Prostate gland (tissue), 2 donors: ENCODE measurements around the gene TUBA1B. TPM values are rescaled to one million over a fixed set of nuclear protein-coding genes. Genes with fewer than 3 reads are reported as not detected.

ENCODE experiments used
- DNase-seq: peaks from one replicate; pipeline ENCODE4 v3.0.0-alpha.2; 2019; ENCODE audit warnings: low spot score
- H3K27ac ChIP-seq, 2 donors: fragments of 200-600 bp; sonication (generic); 2 replicates each; pipeline ENCODE4 v1.5.1; 2017 to 2019
- H3K27me3 ChIP-seq: fragments of 200-600 bp; sonication (generic); replicated peaks from 2 replicates; pipeline ENCODE4 v1.5.1; 2019; ENCODE audit not compliant: insufficient read depth
- H3K36me3 ChIP-seq, 2 donors: fragments of 200-600 bp; sonication (generic); 1 replicate in 1 of 2; 2 replicates in 1 of 2; pipeline versions ENCODE4 v1.5.1 to v1.8.1; 2017 to 2019
- H3K4me1 ChIP-seq: fragments of 200-600 bp; sonication (generic); replicated peaks from 2 replicates; pipeline ENCODE4 v1.5.1; 2019
- H3K4me3 ChIP-seq, 2 donors: fragments of 200-600 bp; sonication (generic); 2 replicates each; pipeline ENCODE4 v1.5.1; 2017 to 2019
- H3K9me3 ChIP-seq: fragments of 200-600 bp; sonication (generic); 2 replicates; pipeline ENCODE4 v1.5.1; 2017
- CTCF ChIP-seq, 4 experiments: fragments of 200-600 bp in 2 of 4; fragments of 450-650 bp in 2 of 4; sonication (generic) in 2 of 4; IDR thresholded peaks; 1 replicate in 3 of 4; 2 replicates in 1 of 4; pipeline ENCODE4 v1.5.1; 2016 to 2019; ENCODE audit warnings: antibody characterized with exemption in 4 of 4, mild to moderate bottlenecking in 2 of 4, moderate library complexity in 2 of 4
- POLR2A ChIP-seq: fragments of 450-650 bp; IDR thresholded peaks from one replicate; pipeline ENCODE4 v1.6.1; 2016; ENCODE audit warnings: antibody characterized with exemption, mild to moderate bottlenecking
- POLR2AphosphoS5 ChIP-seq: sonication (generic); formaldehyde crosslinking; IDR thresholded peaks from one replicate; pipeline ENCODE4 v1.6.1; 2017; ENCODE audit warnings: antibody characterized with exemption
- WGBS: methylation state at CpG from one replicate; pipeline ENCODE4 v1.1.5; 2018; 5-methylcytosine and 5-hydroxymethylcytosine counted together
- intact Hi-C: fragments of 100-400 bp; cut with DNase I; formaldehyde crosslinking; loops from one replicate; pipeline ENCODE4 v1.14.2; 2022
- total RNA-seq, 2 donors: library from RNA; depleted of rRNA; stranded (reverse); fragments of >200 nt; gene quantifications; one replicate each; pipeline ENCODE4 v1.1.0, GENCODE V29; 2016

Gene TUBA1B
- total RNA-seq, 2 donors from 2014 or later = 292 to 922 TPM

DNA sequence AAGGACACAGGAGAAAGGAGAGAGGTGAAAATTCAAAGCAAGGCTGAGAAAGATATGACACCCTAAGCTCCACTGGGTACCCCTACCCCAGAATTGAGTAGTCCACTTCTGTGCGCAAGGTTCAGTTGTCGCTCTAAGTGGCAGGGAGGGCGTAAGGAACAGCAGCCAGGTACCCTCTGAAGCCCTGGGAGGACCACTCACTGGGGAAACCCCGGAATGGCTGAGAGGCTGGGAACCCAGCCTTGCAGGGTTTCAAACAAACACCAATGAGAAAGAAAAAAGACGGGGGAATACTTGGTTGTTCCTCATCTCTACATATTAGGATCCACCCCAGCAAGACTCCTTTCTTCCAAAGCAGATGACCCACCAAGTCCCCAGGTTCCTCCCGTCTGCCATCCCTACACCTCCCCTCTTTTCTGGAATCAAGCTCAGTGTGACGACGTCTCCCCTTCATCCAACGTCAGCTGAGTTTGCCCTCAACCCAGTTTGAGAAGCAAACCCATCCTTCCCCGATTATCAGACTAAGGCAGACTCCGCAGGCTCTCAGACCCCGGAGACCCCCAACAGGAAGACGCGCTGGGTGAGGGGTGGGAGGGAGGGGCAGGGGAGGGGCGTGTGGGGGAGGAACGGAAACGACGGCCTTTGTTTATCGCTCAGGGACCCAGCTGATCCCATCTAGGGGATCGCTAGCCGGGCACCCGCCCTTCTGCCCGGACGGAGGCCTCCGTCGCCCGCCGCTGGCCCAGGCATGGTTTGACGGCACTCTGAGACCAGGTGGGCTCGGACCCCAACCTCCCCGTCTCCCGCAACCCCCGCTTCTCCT lies 21.3 kb downstream of the TUBA1B start:
- peak; percentile 36 for DNase-seq
- Histone ChIP-seq H3K27ac (peak overlapping the region; percentile 95 to 96), H3K9me3 (no peaks in the 10 kb centered on the region), H3K4me1 (no peaks in the 10 kb centered on the region), H3K27me3 (no peaks in the 10 kb centered on the region), H3K36me3 (peaks cover 0 to 3% of the 10 kb centered on the region in 2 donors), H3K4me3 (peak overlapping the region; percentile 88)
- intact Hi-C loops = no loop called here
- TF ChIP-seq POLR2A = no peak
- TF ChIP-seq CTCF (IDR thresholded peaks at IDR 0.05) = no peak
- WGBS = 3% methylated on average over 33 of the region's 33 CpGs

DNA sequence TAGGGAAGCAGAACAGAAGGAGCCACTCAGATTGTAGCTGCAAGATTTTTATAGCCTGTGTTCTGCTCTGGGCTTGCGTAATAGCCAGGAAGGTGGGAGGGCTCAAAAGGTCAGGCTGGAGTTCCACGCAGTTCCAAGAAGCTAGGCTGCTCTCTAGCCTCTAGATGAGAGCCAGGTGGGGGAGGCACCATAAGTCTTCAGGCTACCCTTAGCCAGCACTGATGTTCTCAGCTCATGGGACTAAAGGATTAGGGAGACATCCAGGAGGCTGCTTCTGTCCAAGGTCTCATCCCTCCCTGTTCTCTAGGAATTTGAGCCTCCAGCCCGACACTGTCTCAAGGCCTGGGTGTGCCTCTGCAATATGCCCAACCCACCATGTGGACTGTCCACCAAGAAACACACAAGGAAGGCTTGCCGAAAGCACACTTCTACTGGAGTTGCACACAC lies 22.2 kb downstream of the TUBA1B start:
- WGBS = 26% methylated on average over 4 of the region's 4 CpGs
- H3K4me1 ChIP-seq = no peaks in the 10 kb centered on the region
- intact Hi-C loops = no loop called here
- H3K27me3 ChIP-seq = no peaks in the 10 kb centered on the region
- DNase-seq = no peak
- peak overlapping the region; percentile 95 to 96 for H3K27ac ChIP-seq
- TF ChIP-seq CTCF (IDR thresholded peaks at IDR 0.05) (no peak), POLR2AphosphoS5 (peak; percentile 74), POLR2A (peak; percentile 63)
- no peaks in the 10 kb centered on the region for H3K9me3 ChIP-seq
- peaks cover 1 to 4% of the 10 kb centered on the region in 2 donors for H3K36me3 ChIP-seq
- H3K4me3 ChIP-seq = peak overlapping the region in 1 of 2 donors; percentile 88

GRCh38 chr12:49105504-49106084 lies 25.6 kb downstream of the TUBA1B start:
- Histone ChIP-seq H3K9me3 (no peaks in the 10 kb centered on the region), H3K27me3 (no peaks in the 10 kb centered on the region), H3K4me1 (no peaks in the 10 kb centered on the region), H3K4me3 (no peak overlapping the region), H3K27ac (no peak overlapping the region), H3K36me3 (peaks cover 15 to 31% of the 10 kb centered on the region in 2 donors)
- 65% methylated on average over 9 of the region's 9 CpGs for WGBS
- DNase-seq = no peak
- intact Hi-C loops = no loop called here
- TF ChIP-seq POLR2AphosphoS5 = no peak
- TF ChIP-seq POLR2A = no peak
- TF ChIP-seq CTCF (IDR thresholded peaks at IDR 0.05) = no peak

DNA sequence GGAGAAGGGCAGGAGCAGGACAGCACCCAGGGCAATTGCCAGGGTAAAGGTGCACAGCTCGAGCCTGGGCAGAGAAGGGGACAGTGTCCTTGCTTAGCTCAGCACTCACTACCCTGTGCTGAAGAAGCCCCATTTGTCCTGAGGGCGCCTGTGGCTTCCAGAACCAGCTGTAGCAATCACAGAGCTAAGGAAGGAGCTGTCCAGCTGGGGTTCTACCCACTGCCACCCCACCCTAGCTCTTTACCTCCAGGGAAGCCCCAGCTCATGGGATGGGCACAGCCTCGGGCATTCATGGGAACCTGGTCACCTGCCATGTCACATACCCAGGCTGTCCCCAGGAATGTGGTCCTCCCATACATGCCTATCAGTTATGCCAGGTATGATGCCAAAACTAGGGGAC lies 26.4 kb downstream of the TUBA1B start:
- DNase-seq = no peak
- H3K36me3 ChIP-seq = peaks cover 15 to 31% of the 10 kb centered on the region in 2 donors
- H3K9me3 ChIP-seq = no peaks in the 10 kb centered on the region
- TF ChIP-seq POLR2A (no peak), POLR2AphosphoS5 (no peak)
- H3K4me3 ChIP-seq = no peak overlapping the region
- intact Hi-C loops = no loop called here
- H3K27me3 ChIP-seq = no peaks in the 10 kb centered on the region
- 90% methylated on average over 3 of the region's 3 CpGs for WGBS
- H3K4me1 ChIP-seq = no peaks in the 10 kb centered on the region
- no peak overlapping the region for H3K27ac ChIP-seq

DNA sequence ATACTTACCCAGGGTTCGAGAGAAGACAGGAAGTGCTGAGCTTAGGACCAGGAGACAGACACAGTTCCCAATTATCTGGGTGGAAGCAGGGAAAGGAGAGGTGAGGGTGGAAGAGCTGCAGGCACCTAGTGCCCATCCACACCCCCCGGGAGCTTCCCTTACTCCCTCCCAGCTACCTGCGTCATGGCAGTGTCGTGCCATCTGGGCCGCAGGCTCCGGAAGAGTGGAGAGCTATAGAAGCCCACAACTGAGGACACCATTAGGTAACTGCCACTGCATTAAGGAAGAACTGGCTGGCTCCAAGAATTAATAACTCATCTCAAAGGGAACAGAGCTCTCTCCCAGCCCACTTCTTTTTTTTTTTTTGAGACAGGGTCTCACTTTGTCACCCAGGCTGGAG lies 30.8 kb downstream of the TUBA1B start:
- Histone ChIP-seq H3K4me1 (no peaks in the 10 kb centered on the region), H3K27me3 (no peaks in the 10 kb centered on the region), H3K4me3 (no peak overlapping the region), H3K36me3 (peaks cover 12 to 31% of the 10 kb centered on the region in 2 donors), H3K9me3 (no peaks in the 10 kb centered on the region), H3K27ac (no peak overlapping the region)
- intact Hi-C loops = no loop called here
- TF ChIP-seq POLR2AphosphoS5 (no peak), CTCF (IDR thresholded peaks at IDR 0.05) (no peak), POLR2A (no peak)
- DNase-seq = no peak
- 95% methylated on average over 6 of the region's 6 CpGs for WGBS
